Endothelial cell of umbilical vein (primary cell): Measurements from ENCODE around the gene TECTB. TPM values are rescaled to one million over a fixed set of nuclear protein-coding genes. Genes with fewer than 3 reads are reported as not detected.

Experiments
- BruUV-seq: library from RNA; stranded (reverse); fragments of 400-500 nt; replicated peaks from 2 replicates; lab custom pipeline; 2021; lab: Mats Ljungman, UMichigan
- CTCF ChIA-PET: fragments of 300-600, 350-600 bp; sonication (Branson Sonifier 250); formaldehyde crosslinking; loops from one replicate; lab custom pipeline; 2021; ENCODE audit warnings: antibody characterized with exemption, inconsistent platforms; lab: Charles Lee
- POLR2A ChIA-PET: fragments of 300-600, 350-600 bp; sonication (Branson Sonifier 250); formaldehyde crosslinking; loops from one replicate; lab custom pipeline; 2021; ENCODE audit warnings: antibody characterized with exemption, inconsistent platforms; lab: Charles Lee
- DNase-seq: peaks from one replicate; pipeline ENCODE4 v3.0.0-alpha.2; 2011; ENCODE audit warnings: low read depth, low spot score
- FAIRE-seq: peaks from 2 replicates; lab custom pipeline; 2011; peaks lifted over from hg19 to GRCh38; lab: Jason Lieb, UNC
- H2AFZ ChIP-seq: 2 replicates; pipeline ENCODE4 v1.6.0; 2012; ENCODE audit warnings: low read depth, low read length, control low read depth, inconsistent platforms
- H3K27ac ChIP-seq: 2 replicates; pipeline ENCODE4 v1.5.1; 2011; ENCODE audit warnings: low read depth, mild to moderate bottlenecking, control low read depth, low read length, moderate library complexity; ENCODE audit not compliant: insufficient read depth
- H3K27me3 ChIP-seq, 2 experiments: 2 replicates each; pipeline versions ENCODE4 v1.6.0 to v1.6.1; 2011; ENCODE audit warnings: low read length in 2 of 2, mixed read lengths in 1 of 2; ENCODE audit not compliant: control insufficient read depth in 2 of 2, insufficient read depth in 2 of 2
- H3K36me3 ChIP-seq, 2 experiments: 2 replicates in 1 of 2; 3 replicates in 1 of 2; pipeline ENCODE4 v1.5.1; 2011; ENCODE audit warnings: low read length in 2 of 2, mild to moderate bottlenecking in 1 of 2, moderate library complexity in 1 of 2; ENCODE audit not compliant: control insufficient read depth in 2 of 2, insufficient read depth in 2 of 2; ENCODE audit errors: extremely low read depth in 1 of 2
- H3K4me1 ChIP-seq: 3 replicates; pipeline ENCODE4 v1.5.1; 2011; ENCODE audit warnings: mild to moderate bottlenecking, low read length; ENCODE audit not compliant: control insufficient read depth, insufficient read depth; ENCODE audit errors: extremely low read depth
- H3K4me2 ChIP-seq: 2 replicates; pipeline ENCODE4 v1.6.1; 2011; ENCODE audit warnings: low read length, control low read depth, mixed read lengths; ENCODE audit not compliant: insufficient read depth
- H3K4me3 ChIP-seq, 3 experiments: fragments of 200-600 bp in 1 of 3; sonication (generic), shearing (Covaris generic) in 1 of 3; replicated peaks in 1 of 3; 2 replicates each; pipeline ENCODE4 v1.5.1; 2011 to 2016; ENCODE audit warnings: control low read depth in 3 of 3, low read length in 3 of 3, mild to moderate bottlenecking in 2 of 3, inconsistent platforms in 1 of 3, low read depth in 1 of 3, moderate library complexity in 1 of 3; ENCODE audit not compliant: insufficient read depth in 1 of 3
- H3K79me2 ChIP-seq: 2 replicates; pipeline ENCODE4 v1.6.0; 2012; ENCODE audit warnings: low read length, inconsistent platforms; ENCODE audit not compliant: control insufficient read depth, insufficient read depth
- H3K9ac ChIP-seq: replicated peaks from 2 replicates; pipeline ENCODE3; 2011; ENCODE audit warnings: low read length, control low read depth; ENCODE audit not compliant: insufficient read depth; ENCODE audit errors: extremely low read depth
- H3K9me1 ChIP-seq: replicated peaks from 3 replicates; pipeline ENCODE4 v1.6.0; 2011; ENCODE audit warnings: mild to moderate bottlenecking, low read length; ENCODE audit not compliant: control insufficient read depth, insufficient read depth; ENCODE audit errors: extremely low read depth
- H3K9me3 ChIP-seq: replicated peaks from 2 replicates; pipeline ENCODE4 v1.5.1; 2012; ENCODE audit warnings: low read length, inconsistent platforms; ENCODE audit not compliant: control insufficient read depth, insufficient read depth
- H4K20me1 ChIP-seq: replicated peaks from 2 replicates; pipeline ENCODE3; 2011; ENCODE audit warnings: mild to moderate bottlenecking, low read length; ENCODE audit not compliant: control insufficient read depth, insufficient read depth; ENCODE audit errors: extremely low read depth
- EZH2 ChIP-seq: IDR thresholded peaks from 2 replicates; pipeline ENCODE4 v1.6.1; 2012; ENCODE audit warnings: borderline replicate concordance, low read depth, mild to moderate bottlenecking, moderate library complexity, low read length, inconsistent platforms; ENCODE audit not compliant: severe bottlenecking
- FOS ChIP-seq: IDR thresholded peaks from 2 replicates; pipeline ENCODE4 v1.6.1; 2011; ENCODE audit warnings: mild to moderate bottlenecking, low read length, moderate library complexity, borderline replicate concordance; ENCODE audit not compliant: insufficient read depth
- JUN ChIP-seq: IDR thresholded peaks from 2 replicates; pipeline ENCODE4 v1.6.1; 2011; ENCODE audit warnings: borderline replicate concordance, low read depth; ENCODE audit not compliant: insufficient read length, insufficient read depth
- POLR2A ChIP-seq: IDR thresholded peaks from 2 replicates; pipeline ENCODE4 v1.6.1; 2012; ENCODE audit warnings: low read depth, mild to moderate bottlenecking, control low read depth, low read length
- POLR2AphosphoS5 ChIP-seq: IDR thresholded peaks from 2 replicates; pipeline ENCODE4 v1.6.1; 2012; ENCODE audit warnings: low read depth, mild to moderate bottlenecking, control low read depth, low read length, moderate library complexity; ENCODE audit not compliant: insufficient read depth
- dilution Hi-C: fragments of 300-500 bp; cut with MboI; formaldehyde crosslinking; loops from one replicate; pipeline ENCODE4 v1.15.0; 2019; ENCODE audit warnings: low sequenced_read_pairs; ENCODE audit not compliant: extremely low pct_ligation_motif_present
- intact Hi-C: fragments of 100-400 bp; cut with micrococcal nuclease; formaldehyde crosslinking; loops from one replicate; pipeline ENCODE4 v1.10.0; 2022
- polyA plus RNA-seq, 4 experiments: library from polyadenylated mRNA; depleted of rRNA in 3 of 4; stranded (reverse) in 3 of 4; unstranded in 1 of 4; fragments of >200 nt; gene quantifications; 2 replicates each; pipeline versions ENCODE4 v1.2.1 to v1.2.3, GENCODE V29; 2011 to 2012; ENCODE audit warnings: missing spikeins in 1 of 4
- total RNA-seq: library from RNA; stranded (reverse); gene quantifications from 2 replicates; pipeline ENCODE4 v1.2.3, GENCODE V29; 2021
- TF ChIP-seq, protein P1 (sequence below): IDR thresholded peaks from 2 replicates; pipeline ENCODE4 v1.6.1; 2011; ENCODE audit not compliant: insufficient read depth, insufficient read length
- TF ChIP-seq, protein P2 (sequence below), 2 donors: IDR thresholded peaks; 1 replicate in 1 of 2; 2 replicates in 1 of 2; pipeline ENCODE4 v1.5.1; 2011; ENCODE audit warnings: low read length in 2 of 2, mild to moderate bottlenecking in 2 of 2, moderate library complexity in 2 of 2, control low read depth in 1 of 2, inconsistent platforms in 1 of 2, low read depth in 1 of 2; ENCODE audit not compliant: insufficient read depth in 1 of 2; ENCODE audit errors: extremely low read depth in 1 of 2

Gene TECTB
- total and polyA plus RNA-seq, 2 donors (not counting 3 experiments of a cell fraction or from before 2014, with no cell fraction given), result not detected

DNA sequence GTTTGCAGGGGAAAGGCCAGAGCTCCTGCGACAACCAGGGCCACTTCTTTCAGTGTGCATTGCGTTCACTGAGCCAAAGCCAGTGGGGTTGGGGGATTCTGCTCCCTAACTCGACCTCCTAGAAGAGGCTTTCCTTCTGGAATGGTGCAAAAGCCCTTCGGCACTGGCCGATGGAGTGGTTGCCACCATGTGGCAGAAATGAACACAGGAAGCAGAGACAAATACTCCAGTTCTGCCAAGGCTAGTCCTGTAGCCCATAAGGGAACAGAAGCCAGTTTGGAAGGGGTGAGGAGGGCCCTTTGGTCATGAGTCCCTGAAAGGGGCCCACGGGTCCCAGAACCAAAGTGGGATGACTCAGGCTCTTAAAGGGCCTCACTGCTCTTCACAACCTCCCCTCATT, 61.1 kb downstream of the TECTB start:
- Histone ChIP-seq H3K27ac (no peak overlapping the region), H2AFZ (no peak overlapping the region), H3K27me3 (no peaks in the 10 kb centered on the region), H3K9me1 (no peaks in the 10 kb centered on the region), H3K36me3 (no peaks in the 10 kb centered on the region), H3K79me2 (no peaks in the 10 kb centered on the region), H3K9ac (no peak overlapping the region), H3K4me2 (no peak overlapping the region), H3K9me3 (no peaks in the 10 kb centered on the region), H4K20me1 (no peaks in the 10 kb centered on the region), H3K4me1 (no peaks in the 10 kb centered on the region), H3K4me3 (no peak overlapping the region)
- intact Hi-C loops, result no loop called here
- CTCF ChIA-PET, result interaction anchor here (1.6 kb wide), 1 partner anchor 91 kb away, joined by 5 read pairs; no protein-coding TSS in a partner anchor
- dilution Hi-C loops, result no loop called here
- FAIRE-seq (no peak), DNase-seq (no peak)
- TF ChIP-seq JUN, result no peak
- no peak for TF ChIP-seq EZH2
- TF ChIP-seq POLR2A, result no peak
- TF ChIP-seq, protein P1, sequence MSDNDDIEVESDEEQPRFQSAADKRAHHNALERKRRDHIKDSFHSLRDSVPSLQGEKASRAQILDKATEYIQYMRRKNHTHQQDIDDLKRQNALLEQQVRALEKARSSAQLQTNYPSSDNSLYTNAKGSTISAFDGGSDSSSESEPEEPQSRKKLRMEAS, result no peak
- TF ChIP-seq, protein P2, sequence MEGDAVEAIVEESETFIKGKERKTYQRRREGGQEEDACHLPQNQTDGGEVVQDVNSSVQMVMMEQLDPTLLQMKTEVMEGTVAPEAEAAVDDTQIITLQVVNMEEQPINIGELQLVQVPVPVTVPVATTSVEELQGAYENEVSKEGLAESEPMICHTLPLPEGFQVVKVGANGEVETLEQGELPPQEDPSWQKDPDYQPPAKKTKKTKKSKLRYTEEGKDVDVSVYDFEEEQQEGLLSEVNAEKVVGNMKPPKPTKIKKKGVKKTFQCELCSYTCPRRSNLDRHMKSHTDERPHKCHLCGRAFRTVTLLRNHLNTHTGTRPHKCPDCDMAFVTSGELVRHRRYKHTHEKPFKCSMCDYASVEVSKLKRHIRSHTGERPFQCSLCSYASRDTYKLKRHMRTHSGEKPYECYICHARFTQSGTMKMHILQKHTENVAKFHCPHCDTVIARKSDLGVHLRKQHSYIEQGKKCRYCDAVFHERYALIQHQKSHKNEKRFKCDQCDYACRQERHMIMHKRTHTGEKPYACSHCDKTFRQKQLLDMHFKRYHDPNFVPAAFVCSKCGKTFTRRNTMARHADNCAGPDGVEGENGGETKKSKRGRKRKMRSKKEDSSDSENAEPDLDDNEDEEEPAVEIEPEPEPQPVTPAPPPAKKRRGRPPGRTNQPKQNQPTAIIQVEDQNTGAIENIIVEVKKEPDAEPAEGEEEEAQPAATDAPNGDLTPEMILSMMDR (IDR thresholded peaks at IDR 0.05; ENCODE audit: extremely low read depth in 1 of 2, insufficient read depth in 1 of 2, low read depth in 1 of 2, low read length in 2 of 2), result no peak
- TF ChIP-seq FOS, result no peak
- no peak for TF ChIP-seq POLR2AphosphoS5
- POLR2A ChIA-PET, result no interaction called here
- no TSS peak for BruUV-seq
